ENCODE data around the gene PPP1R36. TPM values are rescaled to one million over a fixed set of nuclear protein-coding genes. Genes with fewer than 3 reads are reported as not detected.

PPP1R36 gene
- total RNA-seq, 4 donors from 2014 or later = 0.34 to 0.83 (median 0.71) TPM; not detected in 1

- Histone ChIP-seq H3K4me3 (no peak overlapping the region), H3K27ac (replicated peaks in 1 of 4) (peak overlapping the region in 2 of 4 donors; percentile 42 to 54), H3K36me3 (no peaks in the 10 kb centered on the region), H3K9me3 (no peaks in the 10 kb centered on the region), H3K4me1 (peaks cover 4 to 34% (median 25%) of the 10 kb centered on the region in 4 donors), H3K27me3 (no peaks in the 10 kb centered on the region)
- TF ChIP-seq EP300 (IDR thresholded peaks at IDR 0.05) (no peak), POLR2A (IDR thresholded peaks at IDR 0.05; ENCODE audit: low read depth) (no peak), POLR2AphosphoS5 (IDR thresholded peaks at IDR 0.05) (no peak), CTCF (IDR thresholded peaks at IDR 0.05) (no peak)
- DNase-seq (ENCODE audit: extremely low spot score) = no peak
- WGBS = 82% methylated on average over 5 of the region's 5 CpGs
- intact Hi-C loops (cut with DNase I) = no loop called here
Measured at GRCh38 chr14:64632056-64632455, 82.3 kb downstream of the PPP1R36 start.

- TF ChIP-seq EP300 (IDR thresholded peaks at IDR 0.05) (no peak), POLR2AphosphoS5 (IDR thresholded peaks at IDR 0.05) (no peak), POLR2A (IDR thresholded peaks at IDR 0.05; ENCODE audit: low read depth) (no peak), CTCF (IDR thresholded peaks at IDR 0.05) (no peak)
- Histone ChIP-seq H3K27ac (replicated peaks in 1 of 4) (no peak overlapping the region), H3K4me1 (peaks cover 4 to 22% (median 13%) of the 10 kb centered on the region in 4 donors), H3K36me3 (no peaks in the 10 kb centered on the region), H3K27me3 (no peaks in the 10 kb centered on the region), H3K9me3 (no peaks in the 10 kb centered on the region), H3K4me3 (no peak overlapping the region)
- WGBS = 100% methylated on average over 2 of the region's 2 CpGs
- no peak for DNase-seq (ENCODE audit: extremely low spot score)
- intact Hi-C loops (cut with DNase I) = no loop called here
Measured at GRCh38 chr14:64634558-64634957, 84.8 kb downstream of the PPP1R36 start.

GRCh38 chr14:64636208-64636979 lies 86.6 kb downstream of the PPP1R36 start:
- peaks cover 4 to 18% (median 12%) of the 10 kb centered on the region in 4 donors for H3K4me1 ChIP-seq
- WGBS = 32% methylated on average over 19 of the region's 19 CpGs
- intact Hi-C loops (cut with DNase I) = loop anchor here (2.0 kb wide), 1 partner anchor 98 kb away; no protein-coding TSS in a partner anchor
- H3K4me3 ChIP-seq = no peak overlapping the region
- peak overlapping the region in 3 of 4 donors; percentile 24 to 43 (median 32) for H3K27ac ChIP-seq (replicated peaks in 1 of 4)
- no peak for DNase-seq (ENCODE audit: extremely low spot score)
- H3K36me3 ChIP-seq = no peaks in the 10 kb centered on the region
- H3K9me3 ChIP-seq = no peaks in the 10 kb centered on the region
- TF ChIP-seq POLR2A (IDR thresholded peaks at IDR 0.05; ENCODE audit: low read depth) (no peak), EP300 (IDR thresholded peaks at IDR 0.05) (no peak), POLR2AphosphoS5 (IDR thresholded peaks at IDR 0.05) (peak; percentile 62 to 68), CTCF (IDR thresholded peaks at IDR 0.05) (peak; percentile 89 to 95 (median 93))
- H3K27me3 ChIP-seq = no peaks in the 10 kb centered on the region

GRCh38 chr14:64636980-64637429 lies 87.2 kb downstream of the PPP1R36 start:
- Histone ChIP-seq H3K4me1 (peaks cover 4 to 18% (median 12%) of the 10 kb centered on the region in 4 donors), H3K9me3 (no peaks in the 10 kb centered on the region), H3K4me3 (no peak overlapping the region), H3K27ac (replicated peaks in 1 of 4) (no peak overlapping the region), H3K36me3 (no peaks in the 10 kb centered on the region), H3K27me3 (no peaks in the 10 kb centered on the region)
- intact Hi-C loops (cut with DNase I) = loop anchor here (2.0 kb wide), 1 partner anchor 98 kb away; no protein-coding TSS in a partner anchor
- 62% methylated on average over 2 of the region's 2 CpGs for WGBS
- DNase-seq (ENCODE audit: extremely low spot score) = no peak
- TF ChIP-seq CTCF (IDR thresholded peaks at IDR 0.05) (no peak), POLR2AphosphoS5 (IDR thresholded peaks at IDR 0.05) (no peak)

All from esophagus muscularis mucosa (tissue), 4 donors.